Peyer's patch (tissue), 4 donors: ENCODE results near the gene TRUB2.

Experiments
- POLR2A ChIP-seq, 2 donors: fragments of 450-650 bp; IDR thresholded peaks; one replicate each; pipeline ENCODE4 v1.5.1; 2017; ENCODE audit warnings: antibody characterized with exemption in 2 of 2, mild to moderate bottlenecking in 2 of 2, moderate library complexity in 2 of 2
- TF ChIP-seq, protein P1 (sequence below), 6 experiments: fragments of 450-650 bp in 4 of 6; fragments of 200-600 bp in 2 of 6; sonication (generic) in 1 of 6; IDR thresholded peaks; one replicate each; pipeline ENCODE4 v1.5.1; 2017 to 2019; ENCODE audit warnings: antibody characterized with exemption in 6 of 6, mild to moderate bottlenecking in 3 of 6, moderate library complexity in 1 of 6

DNA sequence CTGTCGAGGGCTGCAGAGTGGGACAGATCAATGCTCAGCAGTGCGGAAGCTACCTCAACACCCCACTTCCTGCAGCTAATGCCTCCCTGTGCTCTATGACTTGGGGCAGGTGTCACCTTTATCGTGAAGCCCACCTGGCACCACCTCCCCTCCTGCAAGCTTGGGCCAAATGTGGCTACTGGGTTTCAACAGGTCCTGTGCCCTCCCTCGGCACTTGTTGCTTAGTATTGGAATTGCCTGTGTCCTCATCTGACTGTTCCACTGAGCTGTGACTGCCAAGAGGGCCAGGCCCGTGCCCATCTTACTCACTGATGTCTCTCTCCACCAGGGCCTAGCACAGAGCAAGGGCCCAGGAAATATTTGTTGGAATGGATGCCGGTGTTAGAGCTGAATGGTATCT, 27.5 kb upstream of the TRUB2 start:
- TF ChIP-seq, protein P1, sequence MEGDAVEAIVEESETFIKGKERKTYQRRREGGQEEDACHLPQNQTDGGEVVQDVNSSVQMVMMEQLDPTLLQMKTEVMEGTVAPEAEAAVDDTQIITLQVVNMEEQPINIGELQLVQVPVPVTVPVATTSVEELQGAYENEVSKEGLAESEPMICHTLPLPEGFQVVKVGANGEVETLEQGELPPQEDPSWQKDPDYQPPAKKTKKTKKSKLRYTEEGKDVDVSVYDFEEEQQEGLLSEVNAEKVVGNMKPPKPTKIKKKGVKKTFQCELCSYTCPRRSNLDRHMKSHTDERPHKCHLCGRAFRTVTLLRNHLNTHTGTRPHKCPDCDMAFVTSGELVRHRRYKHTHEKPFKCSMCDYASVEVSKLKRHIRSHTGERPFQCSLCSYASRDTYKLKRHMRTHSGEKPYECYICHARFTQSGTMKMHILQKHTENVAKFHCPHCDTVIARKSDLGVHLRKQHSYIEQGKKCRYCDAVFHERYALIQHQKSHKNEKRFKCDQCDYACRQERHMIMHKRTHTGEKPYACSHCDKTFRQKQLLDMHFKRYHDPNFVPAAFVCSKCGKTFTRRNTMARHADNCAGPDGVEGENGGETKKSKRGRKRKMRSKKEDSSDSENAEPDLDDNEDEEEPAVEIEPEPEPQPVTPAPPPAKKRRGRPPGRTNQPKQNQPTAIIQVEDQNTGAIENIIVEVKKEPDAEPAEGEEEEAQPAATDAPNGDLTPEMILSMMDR (IDR thresholded peaks at IDR 0.05) = no peak
- no peak for TF ChIP-seq POLR2A (IDR thresholded peaks at IDR 0.05)
